HG03571 (cell line): Measurements from ENCODE around the gene EXOSC5.
"Not testable (repeated sequence)": the region's sequence is repeated elsewhere in the genome, so short reads cannot be mapped to it uniquely, and the experiment has no call there.

Experiments
- ATAC-seq: cut with Tn5 transposase; IDR thresholded peaks from one replicate; pipeline ENCODE4 v1.9.1; 2021; ENCODE audit not compliant: unreplicated experiment

EXOSC5 gene

GRCh38 chr19:41371541-41371940, 25.6 kb downstream of the EXOSC5 start:
- no peak for ATAC-seq

- not testable (repeated sequence) for ATAC-seq
Measured at GRCh38 chr19:41371119-41371518, 26.0 kb downstream of the EXOSC5 start.

DNA sequence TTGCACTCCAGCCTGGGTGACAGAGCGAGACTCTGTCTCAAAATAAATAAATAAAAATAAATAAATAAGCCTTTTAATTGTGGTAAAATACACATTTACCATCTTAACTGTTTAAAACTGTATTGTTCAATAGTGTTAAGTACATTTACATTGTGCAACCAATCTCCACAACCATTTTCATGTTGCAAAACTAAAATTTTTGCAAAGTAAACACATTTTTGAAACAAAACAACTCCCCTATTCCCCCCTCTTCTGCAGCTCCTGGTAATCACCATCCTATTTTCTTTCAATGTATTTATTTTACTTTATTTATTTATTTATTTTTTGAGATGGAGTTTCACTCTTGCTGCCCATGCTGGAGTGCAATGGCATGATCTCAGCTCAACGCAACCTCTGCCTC, 27.4 kb downstream of the EXOSC5 start:
- no peak for ATAC-seq

DNA sequence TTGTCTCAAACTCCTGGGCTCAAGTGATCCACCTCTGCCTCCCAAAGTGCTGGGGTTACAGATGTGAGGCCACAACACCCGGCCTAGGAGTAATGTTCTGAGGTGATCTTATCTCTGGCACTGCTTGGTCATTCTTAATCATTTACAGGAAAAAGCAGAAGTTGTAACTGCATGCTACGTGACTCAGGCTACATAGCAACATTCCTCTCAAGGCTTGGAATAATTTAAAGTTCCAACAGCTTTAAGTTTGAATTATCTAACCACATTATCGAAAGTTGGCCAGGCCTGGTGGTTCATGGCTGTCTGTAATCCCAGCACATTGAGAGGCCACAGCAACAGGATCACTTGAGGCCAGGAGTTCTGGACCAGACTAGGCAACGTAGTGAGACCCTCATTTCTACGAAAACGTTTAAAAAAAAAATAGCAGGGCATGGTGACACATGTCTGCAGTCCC, 29.3 kb downstream of the EXOSC5 start:
- no peak for ATAC-seq

DNA sequence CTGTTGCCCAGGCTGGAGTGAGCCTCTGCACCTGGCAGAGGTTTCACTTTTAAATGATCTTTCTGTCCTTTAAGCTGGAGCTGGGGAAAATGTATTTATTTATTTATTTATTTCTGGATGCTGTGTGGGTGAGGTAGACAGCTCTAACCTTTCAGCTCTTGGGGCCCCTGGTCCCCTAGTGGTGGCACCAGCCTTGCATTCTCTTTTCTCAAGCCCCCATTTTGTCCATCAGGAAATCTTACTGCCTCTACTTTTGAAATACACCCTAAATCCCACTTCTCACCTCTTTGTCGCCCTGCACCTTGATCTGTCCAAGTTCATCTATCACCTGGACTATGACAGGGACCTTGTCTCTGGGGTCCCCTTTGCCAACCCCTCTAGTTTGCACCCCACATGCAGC, 31.1 kb downstream of the EXOSC5 start:
- no peak for ATAC-seq

DNA sequence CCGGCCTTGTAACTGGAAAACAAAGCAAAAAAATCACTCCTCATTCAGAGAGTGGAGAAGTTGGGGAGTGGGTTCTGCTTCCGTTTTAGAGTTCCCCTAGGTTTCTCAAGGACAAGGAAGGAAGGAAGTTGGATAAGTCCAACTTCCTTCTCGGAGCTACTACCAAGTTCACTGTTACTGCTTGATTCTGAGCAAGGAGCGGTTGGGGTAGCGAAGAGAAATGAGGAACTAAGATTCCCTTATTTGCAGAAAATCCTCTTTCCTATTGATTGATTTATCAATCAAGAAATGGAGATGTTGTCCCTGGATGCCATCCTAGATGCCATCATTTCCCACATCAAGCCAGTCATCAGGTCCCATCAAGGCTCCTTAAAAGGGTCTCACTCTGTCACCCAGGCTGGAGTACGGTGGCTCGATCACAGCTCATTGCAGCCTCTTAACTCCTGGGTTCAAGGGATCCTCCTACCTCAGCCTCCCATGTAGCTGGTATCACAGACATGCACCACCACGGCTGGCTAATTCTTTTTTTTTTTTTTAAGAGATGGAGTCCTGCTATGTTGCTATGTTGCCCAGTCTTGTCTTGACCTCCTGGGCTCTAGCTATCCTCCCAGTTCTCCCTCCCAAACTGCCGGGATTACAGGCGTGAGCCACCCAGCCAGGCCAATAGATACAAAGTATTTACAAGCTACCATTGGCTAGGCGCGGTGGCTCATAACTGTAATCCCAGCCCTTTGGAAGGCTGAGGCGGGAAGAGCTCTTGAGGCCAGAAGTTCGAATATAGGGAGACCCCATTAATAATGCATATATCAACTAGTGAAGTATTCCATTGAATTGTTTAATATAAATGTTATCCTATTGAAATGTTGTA, 32.4 kb downstream of the EXOSC5 start:
- no peak for ATAC-seq

DNA sequence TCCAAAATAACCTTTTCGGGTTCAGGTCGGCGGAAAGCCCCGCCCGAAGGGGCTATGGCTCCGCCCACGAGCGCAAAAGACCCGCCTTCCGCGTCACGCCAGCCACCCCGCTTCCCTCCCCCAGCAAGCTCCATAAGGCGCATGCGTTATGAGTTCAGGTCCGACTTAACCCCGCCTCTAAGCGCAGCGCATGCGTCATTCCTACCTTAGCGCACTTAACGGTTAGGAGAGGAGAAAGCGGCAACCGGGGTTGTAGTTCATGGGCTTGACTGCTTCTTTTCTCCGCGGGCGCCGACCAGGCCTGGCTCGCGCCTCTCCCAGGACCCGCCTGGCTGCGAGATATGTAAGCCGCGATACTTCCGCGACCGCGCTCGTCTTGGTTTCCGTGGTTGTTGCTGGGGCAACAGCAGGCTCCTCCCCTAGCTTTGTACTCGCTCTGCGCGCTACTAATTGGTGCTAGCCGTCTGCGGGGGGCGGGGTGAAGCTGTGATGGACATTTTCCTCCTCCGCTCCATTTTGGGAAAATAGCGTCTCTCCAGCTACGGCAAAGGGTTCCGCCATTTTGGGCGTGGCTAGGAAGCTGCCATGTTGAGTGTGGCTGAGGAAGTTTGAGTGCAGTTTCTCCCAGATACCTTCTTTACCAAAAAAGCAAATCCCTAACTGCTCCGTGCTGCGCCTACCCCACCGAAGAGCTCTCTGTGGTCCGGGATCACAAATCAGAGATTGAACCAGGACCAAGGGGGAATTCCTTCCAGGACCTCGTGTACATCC, 33.2 kb downstream of the EXOSC5 start, which contains the start of gene B9D2:
TSS of gene B9D2 (minus strand) at position 397 of the 771 bp plus-strand sequence. CDS start 630 bp downstream, outside the sequence.
- peak; percentile 70 for ATAC-seq

DNA sequence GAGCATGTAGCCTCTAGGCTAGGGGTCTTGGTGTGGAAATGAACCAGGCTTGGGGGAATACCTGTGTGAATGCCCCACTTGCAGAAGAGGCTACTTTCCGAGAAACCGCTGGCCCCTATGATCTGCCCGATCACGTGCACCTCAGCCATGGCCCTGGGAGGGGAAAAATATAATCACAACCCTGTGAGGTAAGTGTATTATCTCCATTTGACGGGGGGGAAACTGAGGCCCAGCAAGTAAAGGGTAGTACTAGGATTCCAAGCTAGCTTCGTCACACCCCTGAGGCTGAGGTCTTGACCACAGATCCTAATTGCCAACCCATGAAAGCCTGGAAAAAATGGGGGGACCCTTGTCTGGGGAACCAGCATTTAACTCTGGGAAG, 33.8 kb downstream of the EXOSC5 start:
- ATAC-seq: no peak

- no peak for ATAC-seq
Measured at GRCh38 chr19:41362143-41362847, 34.9 kb downstream of the EXOSC5 start.

- ATAC-seq: no peak
Measured at GRCh38 chr19:41359741-41360140, 37.4 kb downstream of the EXOSC5 start.

- ATAC-seq: no peak
Measured at GRCh38 chr19:41357746-41358145, 39.4 kb downstream of the EXOSC5 start.

DNA sequence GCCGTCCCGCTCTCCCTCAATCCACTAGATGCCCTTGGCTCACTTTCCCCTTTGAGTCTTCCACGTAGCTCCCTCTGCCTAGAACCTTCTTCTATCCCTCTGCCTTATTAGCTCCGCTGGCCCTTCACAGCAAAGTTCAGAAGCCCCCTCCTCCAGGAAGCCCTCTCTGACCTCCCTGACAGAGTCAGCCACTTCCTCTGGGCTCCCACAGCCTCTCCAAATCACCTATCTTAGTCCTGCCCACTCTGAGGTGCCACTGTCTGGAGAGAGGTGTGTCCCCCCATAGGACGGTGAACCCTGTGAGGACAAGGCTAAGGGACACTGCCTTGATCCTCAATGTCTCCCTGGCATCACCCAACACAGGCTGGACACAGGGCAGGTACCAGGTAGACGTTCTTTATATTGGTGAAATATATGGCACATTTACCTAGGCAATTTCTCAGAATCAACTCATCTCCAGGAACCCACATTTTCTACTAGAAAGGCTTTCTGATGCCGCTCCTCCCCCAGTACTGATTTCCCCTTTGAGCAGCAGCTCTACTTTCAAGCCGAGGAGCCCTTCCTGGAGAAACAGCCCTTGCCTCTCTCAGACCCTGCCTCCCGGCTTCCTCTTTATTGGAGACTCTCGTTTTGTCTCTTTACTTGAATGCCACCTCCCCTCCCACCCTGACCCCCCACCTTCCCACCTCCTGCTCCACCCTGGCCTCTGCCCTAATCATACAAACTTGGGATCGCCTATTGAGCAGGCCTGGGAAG, 40.0 kb downstream of the EXOSC5 start:
- ATAC-seq: no peak

- ATAC-seq: no peak
Measured at GRCh38 chr19:41355802-41356201, 41.4 kb downstream of the EXOSC5 start.

- no peak for ATAC-seq
Measured at GRCh38 chr19:41355035-41355434, 42.1 kb downstream of the EXOSC5 start.

GRCh38 chr19:41354343-41354953, 42.7 kb downstream of the EXOSC5 start:
- no peak for ATAC-seq

GRCh38 chr19:41353466-41354342, 43.5 kb downstream of the EXOSC5 start, which contains the start of gene TGFB1:
TGFB1 (minus strand) TSS chr19:41353922; CDS start chr19:41353044, 878 bp downstream.
- peak; percentile 37 for ATAC-seq

DNA sequence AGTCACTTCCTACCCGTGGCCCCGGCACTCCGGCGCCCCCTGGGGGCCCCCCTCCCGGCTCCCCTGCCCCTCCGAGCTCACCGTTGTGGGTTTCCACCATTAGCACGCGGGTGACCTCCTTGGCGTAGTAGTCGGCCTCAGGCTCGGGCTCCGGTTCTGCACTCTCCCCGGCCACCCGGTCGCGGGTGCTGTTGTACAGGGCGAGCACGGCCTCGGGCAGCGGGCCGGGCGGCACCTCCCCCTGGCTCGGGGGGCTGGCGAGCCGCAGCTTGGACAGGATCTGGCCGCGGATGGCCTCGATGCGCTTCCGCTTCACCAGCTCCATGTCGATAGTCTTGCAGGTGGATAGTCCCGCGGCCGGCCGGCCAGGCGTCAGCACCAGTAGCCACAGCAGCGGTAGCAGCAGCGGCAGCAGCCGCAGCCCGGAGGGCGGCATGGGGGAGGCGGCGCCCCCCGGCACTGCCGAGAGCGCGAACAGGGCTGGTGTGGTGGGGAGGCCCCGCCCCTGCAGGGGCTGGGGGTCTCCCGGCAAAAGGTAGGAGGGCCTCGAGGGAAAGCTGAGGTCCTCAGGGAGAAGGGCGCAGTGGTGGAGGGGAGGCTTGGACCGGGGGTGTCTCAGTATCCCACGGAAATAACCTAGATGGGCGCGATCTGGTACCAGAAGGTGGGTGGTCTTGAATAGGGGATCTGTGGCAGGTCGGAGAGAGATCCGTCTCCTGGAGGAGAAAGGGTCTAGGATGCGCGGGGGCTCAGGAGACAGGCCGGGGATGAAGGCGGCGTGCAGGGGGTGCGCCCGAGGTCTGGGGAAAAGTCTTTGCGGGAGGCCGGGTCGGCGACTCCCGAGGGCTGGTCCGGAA, 44.3 kb downstream of the EXOSC5 start:
- no peak for ATAC-seq

- ATAC-seq: no peak
Measured at GRCh38 chr19:41352279-41352608, 44.9 kb downstream of the EXOSC5 start.
